ENCODE results near the gene TDRD9. TPM values are rescaled to one million over a fixed set of nuclear protein-coding genes. Genes with fewer than 3 reads are reported as not detected.
"Not testable (repeated sequence)": the region's sequence is repeated elsewhere in the genome, so short reads cannot be mapped to it uniquely, and the experiment has no call there.

TDRD9 gene
- total RNA-seq, 2 donors from 2014 or later, result 1.1 to 2.1 TPM

DNA sequence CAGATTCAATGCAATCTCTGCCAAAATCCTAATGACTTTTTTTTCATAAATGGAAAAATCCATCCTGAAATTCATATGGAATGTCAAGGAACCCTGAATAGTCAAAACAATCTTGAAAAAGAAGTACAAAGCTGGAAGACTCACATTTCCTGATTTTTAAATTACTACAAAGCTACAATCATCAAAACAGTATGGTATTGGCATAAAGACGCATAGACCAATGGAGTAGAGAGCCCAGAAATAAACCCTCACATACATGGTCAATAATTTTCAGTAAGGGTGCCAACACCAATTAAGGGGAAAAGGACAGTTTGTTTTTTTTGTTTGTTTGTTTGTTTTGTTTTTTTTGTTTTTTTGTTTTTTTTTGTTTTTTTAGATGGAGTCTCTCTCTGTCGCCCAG lies 18.7 kb downstream of the TDRD9 start:
- no peak overlapping the region for H3K4me3 Mint-ChIP-seq

DNA sequence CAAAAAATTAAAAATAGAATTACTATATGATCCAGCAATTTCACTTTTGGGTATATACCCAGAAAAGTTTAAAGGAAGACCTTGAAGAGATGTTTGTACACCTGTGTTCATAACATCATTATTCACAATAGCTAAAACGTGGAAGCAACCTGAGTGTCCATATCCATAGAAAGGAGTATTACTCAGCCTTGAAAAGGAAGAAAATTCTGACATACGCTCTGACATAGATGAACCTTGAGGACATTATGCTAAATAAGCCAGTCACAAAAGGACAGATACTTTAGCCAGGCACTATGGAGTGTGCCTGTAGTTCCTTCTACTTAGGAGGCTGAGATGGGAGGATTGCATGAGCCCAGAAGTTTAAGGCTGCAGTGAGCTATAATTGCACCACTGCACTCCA lies 20.2 kb downstream of the TDRD9 start:
- DNase-seq (ENCODE audit: low spot score), result no peak
- no peak overlapping the region for H3K4me3 Mint-ChIP-seq

More for the DNA sequence above, 18.7 kb downstream of the TDRD9 start:
- H3K27ac Mint-ChIP-seq, result no peak overlapping the region
- no peak for DNase-seq (ENCODE audit: low spot score)
- no peaks in the 10 kb centered on the region for H3K9me3 Mint-ChIP-seq
- peaks cover 25 to 41% of the 10 kb centered on the region in 2 donors for H3K27me3 Mint-ChIP-seq
- ATAC-seq, result no peak
- H3K4me1 Mint-ChIP-seq (ENCODE audit: low read depth in 2 of 2), result no peaks in the 10 kb centered on the region
- H3K36me3 Mint-ChIP-seq, result no peaks in the 10 kb centered on the region

DNA sequence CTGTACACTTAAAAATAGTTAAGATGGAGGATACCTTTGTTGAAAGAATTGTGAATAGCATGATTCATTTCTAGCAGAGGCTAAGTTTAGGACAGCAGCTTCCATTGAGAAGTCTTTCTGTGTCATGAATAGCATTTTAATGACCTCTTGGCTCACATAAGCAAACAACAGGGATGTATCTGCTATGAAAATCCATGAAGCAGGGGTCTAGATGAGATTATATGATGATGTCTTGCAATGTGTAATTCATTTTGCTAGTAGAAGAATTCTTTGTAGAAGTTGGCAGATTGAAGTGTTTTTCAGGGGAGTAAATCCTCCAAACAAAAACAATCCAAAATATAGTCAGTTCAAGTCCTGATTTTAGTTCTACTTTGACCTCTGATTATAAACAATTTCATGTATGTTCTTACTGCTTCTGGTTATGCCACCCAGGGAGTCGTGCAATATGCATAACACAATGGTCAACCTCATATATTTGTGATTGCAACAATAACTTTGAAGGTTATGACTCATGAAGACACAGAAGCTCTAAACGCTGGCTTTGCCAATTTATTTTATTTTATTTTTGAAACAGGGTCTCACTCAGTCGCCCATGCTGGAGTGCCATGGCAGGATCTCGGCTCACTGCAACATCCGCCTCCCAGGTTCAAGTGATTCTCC lies 21.0 kb downstream of the TDRD9 start:
- H3K27me3 Mint-ChIP-seq, result peaks cover 27 to 34% of the 10 kb centered on the region in 2 donors
- DNase-seq (ENCODE audit: low spot score), result no peak
- H3K27ac Mint-ChIP-seq, result no peak overlapping the region
- ATAC-seq, result no peak
- H3K4me3 Mint-ChIP-seq, result no peak overlapping the region
- H3K4me1 Mint-ChIP-seq (ENCODE audit: low read depth in 2 of 2), result no peaks in the 10 kb centered on the region
- no peaks in the 10 kb centered on the region for H3K9me3 Mint-ChIP-seq
- no peaks in the 10 kb centered on the region for H3K36me3 Mint-ChIP-seq

More for the DNA sequence above, 20.2 kb downstream of the TDRD9 start:
- no peak for ATAC-seq
- Mint-ChIP-seq H3K36me3 (no peaks in the 10 kb centered on the region), H3K27me3 (peaks cover 28 to 35% of the 10 kb centered on the region in 2 donors), H3K9me3 (no peaks in the 10 kb centered on the region), H3K4me1 (ENCODE audit: low read depth in 2 of 2) (no peaks in the 10 kb centered on the region), H3K27ac (no peak overlapping the region)

DNA sequence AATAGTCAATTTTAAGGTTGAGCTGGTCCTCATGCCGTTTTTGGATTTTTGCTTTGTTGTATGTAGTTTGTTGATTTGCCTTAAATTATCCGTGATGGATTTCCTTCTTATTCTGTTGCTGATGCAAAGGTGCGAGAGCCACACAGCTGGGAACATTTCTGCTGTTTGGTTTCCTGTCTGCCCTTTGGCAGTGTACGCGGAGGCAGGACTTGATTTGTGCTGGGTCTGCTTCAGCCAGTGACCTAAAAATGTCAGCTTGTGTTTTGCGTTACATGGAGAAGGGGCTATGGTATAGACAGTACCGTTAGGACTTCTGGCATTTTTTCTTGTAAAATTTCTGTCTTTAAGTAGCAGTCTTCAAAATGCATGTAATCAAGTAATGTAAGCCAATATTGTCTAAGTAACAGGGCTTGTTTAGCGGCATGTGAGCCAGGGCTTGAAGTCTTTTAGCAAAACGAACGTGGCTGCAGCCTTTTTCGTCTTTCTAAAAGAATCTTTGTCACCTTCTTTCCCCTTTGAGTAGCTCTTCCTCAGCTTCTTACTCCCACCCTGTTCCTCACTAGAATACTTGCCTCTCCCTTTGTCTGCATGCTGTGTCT lies 32.3 kb downstream of the TDRD9 start:
- H3K27ac Mint-ChIP-seq, result no peak overlapping the region
- no peak overlapping the region for H3K4me3 Mint-ChIP-seq
- H3K36me3 Mint-ChIP-seq, result no peaks in the 10 kb centered on the region
- ATAC-seq (no peak), DNase-seq (ENCODE audit: low spot score) (no peak)
- peaks cover 8 to 14% of the 10 kb centered on the region in 2 donors for H3K27me3 Mint-ChIP-seq
- no peaks in the 10 kb centered on the region for H3K9me3 Mint-ChIP-seq
- peaks cover 0 to 3% of the 10 kb centered on the region in 2 donors for H3K4me1 Mint-ChIP-seq (ENCODE audit: low read depth in 2 of 2)

GRCh38 chr14:103961928-103962578 lies 33.8 kb downstream of the TDRD9 start:
- no peak for ATAC-seq
- Mint-ChIP-seq H3K9me3 (no peaks in the 10 kb centered on the region), H3K27ac (no peak overlapping the region), H3K4me3 (no peak overlapping the region), H3K27me3 (peaks cover 8 to 14% of the 10 kb centered on the region in 2 donors), H3K36me3 (no peaks in the 10 kb centered on the region), H3K4me1 (ENCODE audit: low read depth in 2 of 2) (peaks cover 0 to 3% of the 10 kb centered on the region in 2 donors)
- no peak for DNase-seq (ENCODE audit: low spot score)

- Mint-ChIP-seq H3K27me3 (peaks cover 7 to 9% of the 10 kb centered on the region in 2 donors), H3K9me3 (no peaks in the 10 kb centered on the region), H3K36me3 (no peaks in the 10 kb centered on the region), H3K4me3 (no peak overlapping the region), H3K27ac (no peak overlapping the region), H3K4me1 (ENCODE audit: low read depth in 2 of 2) (no peaks in the 10 kb centered on the region)
- DNase-seq (ENCODE audit: low spot score), result no peak
- ATAC-seq, result no peak
These were observed 38.4 kb downstream of the TDRD9 start for GRCh38 chr14:103966631-103967030.

GRCh38 chr14:103969961-103970360 lies 41.7 kb downstream of the TDRD9 start:
- Mint-ChIP-seq H3K27me3 (peaks cover 0 to 5% of the 10 kb centered on the region in 2 donors), H3K4me3 (no peak overlapping the region), H3K4me1 (ENCODE audit: low read depth in 2 of 2) (no peaks in the 10 kb centered on the region), H3K27ac (no peak overlapping the region), H3K9me3 (no peaks in the 10 kb centered on the region), H3K36me3 (no peaks in the 10 kb centered on the region)
- ATAC-seq (no peak), DNase-seq (ENCODE audit: low spot score) (no peak)

DNA sequence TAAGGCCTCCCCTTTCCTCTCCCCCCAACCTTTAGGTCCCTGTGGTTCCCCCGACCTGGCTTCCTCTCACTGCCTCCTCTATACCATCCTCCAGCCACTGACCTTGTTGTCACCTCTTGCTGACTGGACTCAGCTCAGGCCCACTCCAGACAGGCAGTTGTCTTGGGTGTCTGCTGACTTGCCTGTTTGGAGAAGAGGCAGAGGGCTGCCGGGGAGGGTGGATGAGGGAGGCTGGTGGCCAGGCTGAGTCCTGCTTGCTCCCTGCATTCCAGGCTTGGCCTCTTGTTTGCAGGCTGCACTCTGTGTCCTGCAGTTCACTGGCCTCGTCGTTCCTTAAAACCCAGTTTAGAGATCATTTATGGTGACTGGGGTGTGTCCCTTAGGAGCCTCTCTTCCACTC lies 45.1 kb downstream of the TDRD9 start:
- no peaks in the 10 kb centered on the region for H3K9me3 Mint-ChIP-seq
- peak in 1 of 2 donors; percentile 45 for ATAC-seq
- H3K27ac Mint-ChIP-seq, result no peak overlapping the region
- H3K27me3 Mint-ChIP-seq, result peaks cover 8% of the 10 kb centered on the region in 2 donors
- H3K4me1 Mint-ChIP-seq (ENCODE audit: low read depth in 2 of 2), result peaks cover 0 to 5% of the 10 kb centered on the region in 2 donors
- no peak overlapping the region for H3K4me3 Mint-ChIP-seq
- H3K36me3 Mint-ChIP-seq, result no peaks in the 10 kb centered on the region
- DNase-seq (ENCODE audit: low spot score), result no peak

- no peak overlapping the region for H3K4me3 Mint-ChIP-seq
- DNase-seq (ENCODE audit: low spot score) (no peak), ATAC-seq (no peak)
- no peaks in the 10 kb centered on the region for H3K9me3 Mint-ChIP-seq
- peaks cover 8% of the 10 kb centered on the region in 2 donors for H3K27me3 Mint-ChIP-seq
- peaks cover 6 to 13% of the 10 kb centered on the region in 2 donors for H3K4me1 Mint-ChIP-seq (ENCODE audit: low read depth in 2 of 2)
- no peaks in the 10 kb centered on the region for H3K36me3 Mint-ChIP-seq
- H3K27ac Mint-ChIP-seq, result no peak overlapping the region
These were observed 46.3 kb downstream of the TDRD9 start for GRCh38 chr14:103974575-103974974.

DNA sequence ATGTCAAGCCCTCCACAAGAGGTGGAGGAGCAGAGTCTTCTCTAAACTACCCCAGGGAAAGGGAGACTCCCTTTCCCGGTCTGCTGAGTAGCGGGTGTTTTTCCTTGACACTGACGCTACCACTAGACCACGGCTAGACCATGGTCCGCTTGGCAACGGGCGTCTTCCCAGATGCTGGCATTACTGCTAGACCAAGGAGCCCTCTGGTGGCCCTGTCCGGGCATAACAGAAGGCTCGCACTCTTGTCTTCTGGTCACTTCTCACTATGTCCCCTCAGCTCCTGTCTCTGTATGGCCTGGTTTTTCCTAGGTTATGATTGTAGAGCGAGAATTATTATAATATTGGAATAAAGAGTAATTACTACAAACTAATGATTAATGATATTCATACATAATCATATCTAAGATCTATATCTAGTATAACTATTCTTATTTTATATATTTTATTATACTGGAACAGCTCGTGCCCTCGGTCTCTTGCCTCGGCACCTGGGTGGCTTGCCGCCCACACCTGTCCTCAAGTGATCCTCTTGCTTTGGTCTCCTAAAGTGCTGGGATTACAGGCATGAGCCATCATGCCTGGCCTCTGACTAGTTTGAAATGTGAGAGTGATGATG lies 52.5 kb downstream of the TDRD9 start:
- not testable (repeated sequence) for H3K27ac Mint-ChIP-seq; ATAC-seq; DNase-seq (ENCODE audit: low spot score); H3K4me3 Mint-ChIP-seq; H3K9me3 Mint-ChIP-seq; H3K36me3 Mint-ChIP-seq
- peaks cover 6 to 13% of the 10 kb centered on the region in 2 donors for H3K4me1 Mint-ChIP-seq (ENCODE audit: low read depth in 2 of 2)
- H3K27me3 Mint-ChIP-seq, result peaks cover 8 to 18% of the 10 kb centered on the region in 2 donors

- no peak overlapping the region for H3K27ac Mint-ChIP-seq
These were observed 55.9 kb downstream of the TDRD9 start for GRCh38 chr14:103984196-103984595.

DNA sequence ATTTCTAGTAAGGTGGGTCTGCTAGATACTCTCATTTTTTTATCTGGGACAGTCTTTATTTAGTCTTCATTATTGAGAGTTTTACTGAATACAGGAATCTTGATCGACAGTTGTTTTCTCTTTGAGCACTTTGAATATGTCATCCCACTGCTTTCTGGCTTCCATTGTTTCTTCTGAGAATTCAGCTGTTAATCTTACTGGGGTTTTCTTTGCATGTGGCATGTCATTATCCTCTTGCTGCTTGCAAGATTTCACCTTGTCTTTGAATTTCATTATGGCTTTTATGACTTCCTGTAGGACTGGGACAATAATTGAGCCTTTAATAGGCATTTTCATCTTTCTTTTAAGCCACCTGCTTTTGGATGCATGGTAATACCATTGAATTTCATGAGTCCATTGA lies 60.8 kb downstream of the TDRD9 start:
- no peak overlapping the region for H3K27ac Mint-ChIP-seq
- H3K27me3 Mint-ChIP-seq, result peaks cover 19 to 47% of the 10 kb centered on the region in 2 donors
- H3K4me3 Mint-ChIP-seq, result no peak overlapping the region
- H3K36me3 Mint-ChIP-seq, result no peaks in the 10 kb centered on the region
- no peaks in the 10 kb centered on the region for H3K4me1 Mint-ChIP-seq (ENCODE audit: low read depth in 2 of 2)
- H3K9me3 Mint-ChIP-seq, result peaks cover 7% of the 10 kb centered on the region
- DNase-seq (ENCODE audit: low spot score) (no peak), ATAC-seq (no peak)

More at GRCh38 chr14:103984196-103984595, 55.9 kb downstream of the TDRD9 start:
- ATAC-seq, result no peak
- Mint-ChIP-seq H3K27me3 (peaks cover 16 to 35% of the 10 kb centered on the region in 2 donors), H3K36me3 (no peaks in the 10 kb centered on the region), H3K4me1 (ENCODE audit: low read depth in 2 of 2) (peaks cover under 1 to 1% of the 10 kb centered on the region in 2 donors), H3K4me3 (no peak overlapping the region), H3K9me3 (peaks cover 5% of the 10 kb centered on the region)
- DNase-seq (ENCODE audit: low spot score), result no peak

- Mint-ChIP-seq H3K27ac (no peak overlapping the region), H3K9me3 (peaks cover 7% of the 10 kb centered on the region), H3K4me3 (no peak overlapping the region), H3K27me3 (peaks cover 19 to 51% of the 10 kb centered on the region in 2 donors), H3K36me3 (no peaks in the 10 kb centered on the region), H3K4me1 (ENCODE audit: low read depth in 2 of 2) (no peaks in the 10 kb centered on the region)
- ATAC-seq, result peak in 1 of 2 donors; percentile 48
- no peak for DNase-seq (ENCODE audit: low spot score)
These were observed 61.7 kb downstream of the TDRD9 start for GRCh38 chr14:103989964-103990363.

Measured in natural killer cell treated with Interleukin-12 subunit alpha and Interleukin-12 subunit beta and Interleukin-15 and Interleukin-18, amount 100 ng/mL, for 72 hours (primary cell).